ENCODE data around the gene FAM3B.

FAM3B gene

DNA sequence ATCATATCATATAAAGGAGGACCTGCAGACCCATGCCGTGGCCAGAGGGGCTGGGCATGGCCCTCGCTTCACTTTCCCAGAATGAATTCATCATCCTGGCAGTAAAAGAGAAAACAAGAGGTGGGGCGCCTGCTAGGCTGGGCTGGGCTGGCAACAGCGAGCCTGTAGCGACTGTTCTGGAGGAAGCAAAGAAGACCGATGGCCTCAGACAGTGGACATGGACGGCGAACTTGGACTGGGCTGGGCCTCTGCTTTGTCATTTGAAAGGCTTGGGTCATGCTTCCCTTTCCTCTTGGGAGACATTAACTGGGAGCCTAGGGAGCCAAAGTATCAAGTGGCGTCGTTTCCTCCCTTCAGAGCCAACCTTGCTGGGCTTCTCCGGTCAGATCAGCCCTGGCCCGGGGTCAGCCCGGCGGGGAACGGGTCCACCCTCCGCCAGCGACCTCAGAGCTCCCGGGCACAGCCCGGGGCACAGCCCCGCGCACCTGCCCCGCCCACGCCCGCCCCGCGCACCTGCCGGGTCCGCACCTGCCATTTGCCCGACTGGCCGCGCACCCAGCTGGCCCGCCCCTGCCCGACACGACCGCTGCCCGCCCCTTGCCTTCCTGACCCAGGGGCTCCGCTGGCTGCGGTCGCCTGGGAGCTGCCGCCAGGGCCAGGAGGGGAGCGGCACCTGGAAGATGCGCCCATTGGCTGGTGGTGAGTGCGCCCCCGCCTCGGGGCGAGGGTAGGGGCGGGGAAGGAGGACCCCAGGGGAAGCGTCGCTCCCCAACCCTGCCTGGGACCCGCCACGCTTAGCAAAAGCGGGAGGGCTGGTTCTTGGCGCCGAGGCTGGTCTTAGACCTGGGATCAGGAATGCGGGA lies at the start of gene FAM3B:
TSS of gene FAM3B (plus strand) at position 602 of the 863 bp plus-strand sequence. CDS start at position 681, 79 bp downstream.
- Histone ChIP-seq H3K9ac (ENCODE audit: low read depth, low read length) (peak within 1 kb of the TSS; percentile 58; the same call in 1 of the 2 replicates), H3K36me3 (ENCODE audit: insufficient read depth, low read length) (no peaks in the 10 kb centered on the region)

GRCh38 chr21:41267346-41267745 lies 49.3 kb upstream of the FAM3B start:
- H3K36me3 ChIP-seq (ENCODE audit: insufficient read depth, low read length): no peaks in the 10 kb centered on the region
- no peak overlapping the region for H3K9ac ChIP-seq (ENCODE audit: low read depth, low read length)
- H3K4me1 ChIP-seq (ENCODE audit: insufficient read depth, low read length): no peaks in the 10 kb centered on the region
- 0 out of 2 replicates have a peak, but pooled peaks cover 3% of the 10 kb centered on the region for H3K9me3 ChIP-seq (ENCODE audit: control insufficient read depth, insufficient read depth, low read length)

More for the DNA sequence above, at the start of gene FAM3B:
- H3K4me1 ChIP-seq (ENCODE audit: insufficient read depth, low read length): no peaks in the 10 kb centered on the region
- H3K9me3 ChIP-seq (ENCODE audit: control insufficient read depth, insufficient read depth, low read length): no peaks in the 10 kb centered on the region

- H3K4me1 ChIP-seq (ENCODE audit: insufficient read depth, low read length): no peaks in the 10 kb centered on the region
- H3K9ac ChIP-seq (ENCODE audit: low read depth, low read length): no peak overlapping the region
- H3K36me3 ChIP-seq (ENCODE audit: insufficient read depth, low read length): no peaks in the 10 kb centered on the region
- H3K9me3 ChIP-seq (ENCODE audit: control insufficient read depth, insufficient read depth, low read length): peaks cover 6% of the 10 kb centered on the region
Measured at GRCh38 chr21:41269535-41269934, 47.1 kb upstream of the FAM3B start.

DNA sequence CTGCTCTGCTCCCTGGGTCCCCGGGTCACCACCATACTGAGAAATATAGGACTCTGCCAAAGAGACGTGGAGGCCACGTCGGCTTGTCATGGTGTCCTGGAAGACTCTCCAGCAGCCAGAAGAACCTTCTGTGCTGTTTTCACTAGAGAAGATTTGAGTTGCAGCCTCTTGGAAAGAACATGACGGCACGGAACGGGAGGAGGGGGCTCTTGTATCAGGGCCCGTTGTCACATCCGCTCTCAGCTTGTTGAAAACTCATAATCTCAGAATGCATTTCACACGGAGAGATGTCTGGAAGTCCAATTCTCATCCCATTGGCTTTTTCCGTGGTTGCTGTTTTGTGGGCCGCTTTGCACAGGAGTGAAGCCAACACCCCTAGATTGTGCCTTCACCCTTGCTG lies 39.4 kb upstream of the FAM3B start:
- Histone ChIP-seq H3K4me1 (ENCODE audit: insufficient read depth, low read length) (0 out of 2 replicates have a peak, but pooled peaks cover 3% of the 10 kb centered on the region), H3K9ac (ENCODE audit: low read depth, low read length) (no peak overlapping the region), H3K36me3 (ENCODE audit: insufficient read depth, low read length) (no peaks in the 10 kb centered on the region), H3K9me3 (ENCODE audit: control insufficient read depth, insufficient read depth, low read length) (peaks cover 3% of the 10 kb centered on the region)

- Histone ChIP-seq H3K36me3 (ENCODE audit: insufficient read depth, low read length) (no peaks in the 10 kb centered on the region), H3K9ac (ENCODE audit: low read depth, low read length) (no peak overlapping the region), H3K4me1 (ENCODE audit: insufficient read depth, low read length) (0 out of 2 replicates have a peak, but pooled peaks cover 3% of the 10 kb centered on the region), H3K9me3 (ENCODE audit: control insufficient read depth, insufficient read depth, low read length) (peaks cover 3% of the 10 kb centered on the region)
Measured at GRCh38 chr21:41277846-41278245, 38.8 kb upstream of the FAM3B start.

DNA sequence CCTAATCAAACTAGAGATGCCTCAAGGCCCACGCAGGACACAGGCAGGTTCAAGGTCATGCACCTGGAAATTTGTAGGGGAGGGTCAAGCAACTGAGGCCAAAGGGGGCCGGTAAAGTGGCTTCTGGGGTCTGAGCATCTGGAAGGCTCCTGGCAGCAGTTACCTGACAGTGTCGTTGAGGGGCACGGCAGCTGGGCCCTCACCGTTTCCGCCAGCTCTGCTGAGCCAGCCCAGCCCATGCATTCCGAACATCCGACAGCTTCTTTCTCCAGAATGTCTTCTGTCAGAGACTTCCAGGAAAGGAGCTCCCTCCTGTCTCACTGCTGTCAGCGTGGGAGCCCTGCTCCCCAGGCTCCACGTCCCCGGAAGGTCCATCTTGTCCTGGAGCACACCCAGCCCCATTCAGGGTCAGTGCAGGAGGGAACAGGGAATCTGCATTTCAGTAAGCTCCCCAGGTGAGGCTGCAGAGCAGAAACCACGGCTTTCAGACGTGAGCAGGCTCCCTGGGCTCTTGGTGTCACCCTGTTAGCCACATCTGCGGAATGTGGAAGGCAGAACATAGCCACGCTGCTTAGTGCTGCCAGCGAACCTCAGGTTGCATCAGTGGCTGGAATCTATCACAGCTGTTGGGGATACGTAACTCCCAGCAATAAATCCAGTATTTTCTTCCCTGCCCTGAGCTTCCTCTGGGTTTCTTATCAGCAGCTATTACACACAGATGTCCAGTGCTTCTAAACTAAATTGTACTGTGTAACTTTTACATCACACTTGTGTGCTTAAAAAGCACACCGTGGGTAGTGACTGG lies 36.3 kb upstream of the FAM3B start:
- Histone ChIP-seq H3K9ac (ENCODE audit: low read depth, low read length) (no peak overlapping the region), H3K9me3 (ENCODE audit: control insufficient read depth, insufficient read depth, low read length) (no peaks in the 10 kb centered on the region), H3K4me1 (ENCODE audit: insufficient read depth, low read length) (0 out of 2 replicates have a peak, but pooled peaks cover 3% of the 10 kb centered on the region), H3K36me3 (ENCODE audit: insufficient read depth, low read length) (no peaks in the 10 kb centered on the region)

- Histone ChIP-seq H3K9ac (ENCODE audit: low read depth, low read length) (no peak overlapping the region), H3K9me3 (ENCODE audit: control insufficient read depth, insufficient read depth, low read length) (no peaks in the 10 kb centered on the region), H3K36me3 (ENCODE audit: insufficient read depth, low read length) (no peaks in the 10 kb centered on the region), H3K4me1 (ENCODE audit: insufficient read depth, low read length) (0 out of 2 replicates have a peak, but pooled peaks cover 3% of the 10 kb centered on the region)
Measured at GRCh38 chr21:41282412-41282811, 34.2 kb upstream of the FAM3B start.

DNA sequence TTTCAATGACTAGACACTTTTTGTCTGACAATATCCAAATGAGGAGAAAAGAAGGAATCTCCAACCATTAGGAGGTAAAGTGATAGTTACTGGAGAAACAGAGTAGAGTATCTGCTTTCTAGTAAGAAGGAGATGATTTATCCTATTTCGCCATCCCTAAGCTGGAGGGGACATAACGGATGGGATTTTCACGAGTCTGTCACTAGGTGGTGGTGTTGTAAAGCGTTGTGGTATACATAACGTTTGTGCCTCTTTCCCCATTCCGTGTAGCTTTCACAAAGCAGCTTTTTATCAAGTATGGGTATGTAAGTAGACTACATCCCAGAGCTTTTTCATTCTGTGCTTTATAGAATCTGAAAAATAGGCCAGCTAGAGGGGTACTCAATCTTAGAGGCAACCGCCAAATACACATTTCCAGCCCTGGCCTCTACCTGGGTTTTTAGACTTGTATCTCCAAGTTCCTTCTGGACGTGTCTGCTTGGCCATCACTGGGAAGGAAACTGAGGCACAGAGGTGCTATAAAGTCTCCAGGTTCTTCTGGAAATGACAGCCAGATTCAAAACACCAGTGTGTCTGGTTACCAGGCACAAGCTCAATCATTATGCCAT lies 33.3 kb upstream of the FAM3B start:
- Histone ChIP-seq H3K4me1 (ENCODE audit: insufficient read depth, low read length) (no peaks in the 10 kb centered on the region), H3K36me3 (ENCODE audit: insufficient read depth, low read length) (no peaks in the 10 kb centered on the region), H3K9me3 (ENCODE audit: control insufficient read depth, insufficient read depth, low read length) (no peaks in the 10 kb centered on the region), H3K9ac (ENCODE audit: low read depth, low read length) (no peak overlapping the region)

GRCh38 chr21:41289431-41289830 lies 27.2 kb upstream of the FAM3B start:
- H3K4me1 ChIP-seq (ENCODE audit: insufficient read depth, low read length): no peaks in the 10 kb centered on the region
- no peaks in the 10 kb centered on the region for H3K9me3 ChIP-seq (ENCODE audit: control insufficient read depth, insufficient read depth, low read length)
- no peaks in the 10 kb centered on the region for H3K36me3 ChIP-seq (ENCODE audit: insufficient read depth, low read length)
- H3K9ac ChIP-seq (ENCODE audit: low read depth, low read length): no peak overlapping the region

DNA sequence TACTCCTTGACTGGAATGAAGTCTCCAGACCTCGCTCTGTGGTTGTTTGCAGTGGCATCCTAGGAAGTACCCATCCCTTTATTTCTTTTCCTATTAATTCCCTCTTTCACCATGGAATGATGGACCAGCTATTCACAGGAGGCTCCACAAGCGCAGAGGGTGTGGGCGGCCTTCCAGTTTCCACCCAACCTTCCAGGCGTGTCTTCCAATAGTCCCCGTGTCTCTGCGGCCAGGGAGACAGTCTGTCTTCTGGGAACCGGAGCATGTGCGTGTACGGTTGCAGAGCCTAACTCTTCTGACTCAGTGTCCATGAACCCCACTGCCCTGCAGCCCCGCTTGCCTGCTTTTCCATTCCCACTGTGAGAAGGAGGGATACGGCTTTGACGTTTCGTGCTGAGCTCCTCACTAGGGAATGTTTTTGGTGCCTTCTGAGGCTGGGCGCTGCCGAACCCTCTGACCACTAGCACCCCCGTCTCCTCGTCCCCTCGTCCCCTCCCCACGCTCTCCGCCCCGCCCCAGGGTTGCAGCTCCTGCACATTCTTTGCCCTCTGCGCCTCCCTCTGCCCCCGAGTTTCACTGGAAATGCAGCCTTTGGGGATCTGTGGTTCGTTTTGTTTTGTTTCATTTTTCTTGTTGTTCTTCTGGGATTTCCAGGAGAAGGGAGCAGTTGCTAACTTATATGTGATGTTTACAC lies 26.3 kb upstream of the FAM3B start:
- Histone ChIP-seq H3K36me3 (ENCODE audit: insufficient read depth, low read length) (no peaks in the 10 kb centered on the region), H3K9me3 (ENCODE audit: control insufficient read depth, insufficient read depth, low read length) (no peaks in the 10 kb centered on the region), H3K9ac (ENCODE audit: low read depth, low read length) (no peak overlapping the region), H3K4me1 (ENCODE audit: insufficient read depth, low read length) (no peaks in the 10 kb centered on the region)

DNA sequence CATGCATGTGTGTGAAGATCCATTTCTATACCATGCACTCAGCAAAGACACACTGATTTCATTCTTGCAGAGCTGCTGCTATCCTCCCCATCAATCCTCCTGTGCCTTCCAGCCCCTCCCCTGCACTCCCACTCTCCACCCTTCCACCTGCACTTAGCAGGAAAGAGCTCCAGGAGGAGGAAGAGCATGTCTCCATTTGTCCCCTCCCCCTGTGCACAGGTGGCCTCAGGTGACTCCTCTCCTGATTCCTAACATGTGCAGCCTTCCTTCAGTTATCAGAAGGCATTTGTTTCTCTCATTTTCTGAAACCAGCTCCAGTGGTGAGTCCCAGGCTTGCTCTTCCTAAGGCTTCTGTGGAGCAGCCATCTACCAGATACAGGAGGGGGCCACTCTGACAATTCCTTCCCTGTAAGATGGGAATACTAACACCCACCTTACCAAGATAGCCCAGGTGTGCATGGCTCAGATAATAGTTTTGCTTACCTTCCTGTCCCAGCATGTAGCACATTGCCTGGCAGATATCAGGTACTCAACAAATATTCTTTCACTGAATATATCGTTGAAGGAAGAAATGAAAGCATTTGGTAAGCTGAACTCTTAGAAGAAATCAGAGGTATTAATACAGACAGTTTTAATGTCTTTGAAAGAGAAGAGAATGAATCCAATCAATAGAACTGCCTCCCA lies 21.9 kb upstream of the FAM3B start:
- Histone ChIP-seq H3K9me3 (ENCODE audit: control insufficient read depth, insufficient read depth, low read length) (no peaks in the 10 kb centered on the region), H3K36me3 (ENCODE audit: insufficient read depth, low read length) (no peaks in the 10 kb centered on the region), H3K9ac (ENCODE audit: low read depth, low read length) (no peak overlapping the region), H3K4me1 (ENCODE audit: insufficient read depth, low read length) (no peaks in the 10 kb centered on the region)

- no peaks in the 10 kb centered on the region for H3K4me1 ChIP-seq (ENCODE audit: insufficient read depth, low read length)
- H3K9me3 ChIP-seq (ENCODE audit: control insufficient read depth, insufficient read depth, low read length): no peaks in the 10 kb centered on the region
- H3K36me3 ChIP-seq (ENCODE audit: insufficient read depth, low read length): no peaks in the 10 kb centered on the region
- no peak overlapping the region for H3K9ac ChIP-seq (ENCODE audit: low read depth, low read length)
Measured at GRCh38 chr21:41295721-41296254, 20.8 kb upstream of the FAM3B start.

DNA sequence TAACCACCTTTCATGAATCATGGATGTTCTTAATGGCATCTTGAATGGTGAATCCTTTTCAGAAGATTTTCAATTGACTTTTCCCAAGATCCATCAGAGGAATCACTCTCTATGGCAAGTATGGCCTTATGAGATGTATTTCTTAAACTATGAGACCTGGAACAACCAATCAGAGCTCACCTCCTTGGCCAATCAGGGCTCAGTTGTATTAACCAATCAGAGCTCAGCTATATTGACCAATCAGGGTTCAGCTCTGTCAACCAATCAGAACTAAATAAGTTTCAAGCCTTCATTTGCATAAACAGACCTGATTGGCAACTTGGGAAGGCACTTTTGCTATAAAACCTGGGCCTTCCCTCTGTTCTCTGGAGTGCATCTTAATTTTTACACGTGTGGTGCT lies 13.6 kb upstream of the FAM3B start:
- Histone ChIP-seq H3K36me3 (ENCODE audit: insufficient read depth, low read length) (no peaks in the 10 kb centered on the region), H3K9me3 (ENCODE audit: control insufficient read depth, insufficient read depth, low read length) (no peaks in the 10 kb centered on the region), H3K9ac (ENCODE audit: low read depth, low read length) (no peak overlapping the region), H3K4me1 (ENCODE audit: insufficient read depth, low read length) (no peaks in the 10 kb centered on the region)

All from ES-I3 (cell line).